Measurements from ENCODE around the gene CCND2. TPM values are rescaled to one million over a fixed set of nuclear protein-coding genes. Genes with fewer than 3 reads are reported as not detected.

Gene CCND2
- total and polyA plus RNA-seq, 2 of the 4 experiments (the other 2 are of a cell fraction), result 1.1 to 2.3 TPM

DNA sequence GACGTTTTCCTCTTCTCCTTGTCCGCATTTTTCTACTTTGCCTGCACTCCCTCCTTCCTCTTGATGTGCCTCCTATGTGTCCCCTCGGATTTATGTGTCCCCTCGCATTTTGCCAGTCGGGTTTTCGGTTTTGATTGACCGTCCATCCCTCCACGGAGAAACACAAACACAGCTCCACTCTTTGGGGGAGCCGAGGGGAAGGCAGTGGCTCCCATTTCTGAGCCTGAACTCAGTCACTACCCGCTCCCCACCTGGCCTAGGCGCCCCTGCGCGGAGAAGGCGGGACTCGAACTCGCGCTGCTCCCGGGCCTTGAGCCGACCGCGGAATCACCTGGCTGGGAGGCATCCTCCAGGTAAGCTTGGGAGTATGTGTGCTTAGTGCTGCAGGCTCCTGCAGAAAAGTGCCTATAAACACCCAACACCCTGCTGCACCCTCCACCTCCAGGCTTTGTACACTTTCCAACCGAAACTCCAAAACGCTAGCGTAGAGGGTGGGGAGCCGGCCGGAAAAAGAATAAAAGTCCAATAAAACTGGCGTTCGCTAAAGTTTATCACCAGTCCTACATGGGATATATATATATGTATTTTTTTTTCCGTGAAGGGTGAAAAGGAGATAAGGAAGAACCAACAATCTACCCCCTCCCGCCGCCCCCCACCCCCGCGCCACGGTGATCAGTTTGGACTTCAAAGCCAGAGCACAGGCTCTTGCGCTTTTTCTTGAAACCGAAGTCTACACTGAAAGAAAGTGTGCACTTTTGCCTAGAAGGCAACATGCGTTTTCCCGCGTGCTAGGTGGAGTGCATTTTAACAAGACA, 3.3 kb upstream of the CCND2 start (continued):
- TF ChIP-seq BHLHE40 (IDR thresholded peaks at IDR 0.05; ENCODE audit: low read depth, low read length), result no peak

DNA sequence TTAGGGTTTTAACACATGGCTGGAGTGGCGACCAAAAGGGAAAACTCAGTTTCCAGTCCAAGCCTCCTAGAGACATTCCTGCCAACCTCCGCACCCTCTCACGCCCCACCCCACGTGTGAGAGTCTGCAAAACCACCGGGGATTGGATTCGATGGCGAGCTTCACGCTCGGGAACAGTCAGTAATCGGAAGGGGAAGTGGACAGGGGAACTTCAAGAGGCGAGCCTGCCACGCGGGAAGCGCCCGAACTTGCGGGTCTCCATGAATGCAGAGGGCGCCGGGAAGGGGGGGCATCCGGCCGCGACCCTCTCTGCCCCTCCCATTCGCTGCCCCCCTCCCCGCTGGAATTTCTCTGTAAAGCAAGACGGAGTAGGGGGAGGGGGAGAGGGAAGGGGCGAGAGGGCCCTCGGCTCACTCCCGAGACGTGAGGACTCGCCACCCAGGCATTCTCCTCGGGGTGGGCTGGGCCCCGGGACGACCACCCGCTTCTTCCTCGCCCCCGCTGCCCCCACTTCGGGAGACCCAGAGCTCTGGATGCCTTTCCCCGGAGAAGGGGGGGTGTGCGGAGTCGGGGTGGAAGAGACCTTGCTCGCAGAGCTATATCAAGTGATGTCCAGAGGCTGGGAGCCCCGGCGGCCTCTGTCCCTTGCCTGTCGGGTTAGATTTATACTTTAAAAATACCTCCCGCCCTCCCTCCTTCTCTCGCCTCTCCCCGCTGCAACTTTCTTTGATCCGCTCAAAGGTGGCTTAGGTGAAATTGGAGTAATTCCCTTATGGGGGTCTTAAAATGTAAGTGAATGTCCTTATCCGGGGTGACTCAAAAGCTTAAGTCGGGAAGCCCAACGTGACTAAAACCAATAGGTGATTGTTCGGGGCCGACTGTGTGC, 2.5 kb upstream of the CCND2 start:
- H2BK20ac ChIP-seq (ENCODE audit: low read depth, low read length), result no peak overlapping the region
- H3K9me1 ChIP-seq (ENCODE audit: insufficient read depth, low read length), result no peaks in the 10 kb centered on the region
- H3K4me2 ChIP-seq (ENCODE audit: low read depth, low read length), result peak overlapping the region; percentile 35; the same call in 1 of the 2 replicates
- H2BK120ac ChIP-seq (ENCODE audit: low read depth, low read length), result no peak overlapping the region
- H4K8ac ChIP-seq (ENCODE audit: low read depth in 2 of 2, low read length in 2 of 2), result no peak overlapping the region
- ChIA-PET CTCF (interaction anchor here (0.9 kb wide), 1 partner anchor 163 kb away, joined by 3 read pairs; no protein-coding TSS in a partner anchor), POLR2A (ENCODE audit: unreplicated experiment) (no interaction called here)
- H3K4me1 ChIP-seq (ENCODE audit: control insufficient read depth, insufficient read depth, low read length), result peaks cover 3% of the 10 kb centered on the region; the same call in 1 of the 2 replicates
- ATAC-seq (ENCODE audit: low read depth) (no peak), DNase-seq (no peak)
- no peak overlapping the region for H3K27ac ChIP-seq (ENCODE audit: insufficient read depth, low read length)
- H3K9ac ChIP-seq (ENCODE audit: low read depth, low read length), result no peak overlapping the region
- no peaks in the 10 kb centered on the region for H3K79me1 ChIP-seq (ENCODE audit: low read depth in 1 of 2, low read length in 2 of 2)
- H4K20me1 ChIP-seq (ENCODE audit: insufficient read depth, low read length), result no peaks in the 10 kb centered on the region
- no peak overlapping the region for H2AK5ac ChIP-seq (ENCODE audit: low read depth, low read length)
- TF ChIP-seq RFX5 (IDR thresholded peaks at IDR 0.05; ENCODE audit: low read depth, low read length) (no peak), CEBPB (IDR thresholded peaks at IDR 0.05; ENCODE audit: low read depth, low read length) (no peak), MXI1 (IDR thresholded peaks at IDR 0.05; ENCODE audit: borderline replicate concordance, low read depth, low read length) (no peak), MAZ (IDR thresholded peaks at IDR 0.05; ENCODE audit: borderline replicate concordance, low read depth, low read length) (no peak)
- TF ChIP-seq, protein P1, sequence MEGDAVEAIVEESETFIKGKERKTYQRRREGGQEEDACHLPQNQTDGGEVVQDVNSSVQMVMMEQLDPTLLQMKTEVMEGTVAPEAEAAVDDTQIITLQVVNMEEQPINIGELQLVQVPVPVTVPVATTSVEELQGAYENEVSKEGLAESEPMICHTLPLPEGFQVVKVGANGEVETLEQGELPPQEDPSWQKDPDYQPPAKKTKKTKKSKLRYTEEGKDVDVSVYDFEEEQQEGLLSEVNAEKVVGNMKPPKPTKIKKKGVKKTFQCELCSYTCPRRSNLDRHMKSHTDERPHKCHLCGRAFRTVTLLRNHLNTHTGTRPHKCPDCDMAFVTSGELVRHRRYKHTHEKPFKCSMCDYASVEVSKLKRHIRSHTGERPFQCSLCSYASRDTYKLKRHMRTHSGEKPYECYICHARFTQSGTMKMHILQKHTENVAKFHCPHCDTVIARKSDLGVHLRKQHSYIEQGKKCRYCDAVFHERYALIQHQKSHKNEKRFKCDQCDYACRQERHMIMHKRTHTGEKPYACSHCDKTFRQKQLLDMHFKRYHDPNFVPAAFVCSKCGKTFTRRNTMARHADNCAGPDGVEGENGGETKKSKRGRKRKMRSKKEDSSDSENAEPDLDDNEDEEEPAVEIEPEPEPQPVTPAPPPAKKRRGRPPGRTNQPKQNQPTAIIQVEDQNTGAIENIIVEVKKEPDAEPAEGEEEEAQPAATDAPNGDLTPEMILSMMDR (conservative IDR thresholded peaks at IDR 0.05; ENCODE audit: low read depth, low read length), result no peak
- H2AFZ ChIP-seq (replicated peaks; ENCODE audit: low read length, poor library complexity), result peak overlapping the region; percentile 48
- dilution Hi-C loops (cut with HindIII; ENCODE audit: low sequenced_read_pairs, unreplicated experiment), result no loop called here
- no peak overlapping the region for H3K18ac ChIP-seq (ENCODE audit: low read depth, low read length)
- no peak overlapping the region for H2BK15ac ChIP-seq (ENCODE audit: low read depth, low read length)
- H2AK9ac ChIP-seq (replicated peaks; ENCODE audit: low read depth, low read length, poor library complexity), result no peak overlapping the region
- H3K4me3 ChIP-seq (ENCODE audit: insufficient read depth, low read depth, low read length), result peak overlapping the region; percentile 14
- H3K9me3 ChIP-seq (ENCODE audit: control insufficient read depth, insufficient read depth, low read length), result peaks cover 4% of the 10 kb centered on the region
- in situ Hi-C loops (cut with MboI; ENCODE audit: low sequenced_read_pairs), result no loop called here
- no CpG with 5 or more reads among the region's 52 CpGs for WGBS, 2 experiments (ENCODE audit: extremely low coverage in 2 of 2, insufficient read length in 1 of 2)
- no peaks in the 10 kb centered on the region; the same call in 1 of the 2 replicates for H3K36me3 ChIP-seq (ENCODE audit: control insufficient read depth, insufficient read depth, low read length)
- no peak overlapping the region for H4K5ac ChIP-seq (ENCODE audit: low read depth, low read length)
- peaks cover 85% of the 10 kb centered on the region for H3K27me3 ChIP-seq (ENCODE audit: control insufficient read depth, insufficient read depth, low read length)
- H3K56ac ChIP-seq (ENCODE audit: extremely low read depth, insufficient read depth, low read length), result no peak overlapping the region
- 0 out of 2 replicates have a peak overlapping the region, but pooled peaks have one; percentile 7 for H3K23ac ChIP-seq (ENCODE audit: low read depth, low read length)
- intact Hi-C loops (cut with micrococcal nuclease), result no loop called here
- no peak overlapping the region for H3K4ac ChIP-seq (ENCODE audit: low read depth, low read length)
- no peak overlapping the region for H4K91ac ChIP-seq (ENCODE audit: insufficient read depth, low read depth, low read length)
- no TSS peak for BruUV-seq (replicated peaks)
- no peak overlapping the region for H2BK5ac ChIP-seq (ENCODE audit: low read depth, low read length, poor library complexity, severe bottlenecking)
- no peak overlapping the region for H3K14ac ChIP-seq (replicated peaks; ENCODE audit: low read depth, low read length)

All from IMR-90 (cell line).